ENCODE data around the gene GCNT4. TPM values are rescaled to one million over a fixed set of nuclear protein-coding genes. Genes with fewer than 3 reads are reported as not detected.

Gene GCNT4
- total RNA-seq, 1 donor from 2014 or later, result 0.37 TPM

GRCh38 chr5:75028090-75028489, 24.3 kb downstream of the GCNT4 start:
- intact Hi-C loops (cut with micrococcal nuclease), result no loop called here
- Mint-ChIP-seq H3K36me3 (ENCODE audit: low read depth) (no peaks in the 10 kb centered on the region), H3K9me3 (no peaks in the 10 kb centered on the region), H3K27me3 (ENCODE audit: low read depth) (peaks cover 11% of the 10 kb centered on the region), H3K4me3 (ENCODE audit: low read depth) (no peak overlapping the region), H3K4me1 (ENCODE audit: low read depth) (peaks cover 12% of the 10 kb centered on the region), H3K27ac (no peak overlapping the region)
- no peak for DNase-seq (ENCODE audit: low spot score)

- no peak overlapping the region for H3K27ac Mint-ChIP-seq
- no peaks in the 10 kb centered on the region for H3K36me3 Mint-ChIP-seq (ENCODE audit: low read depth)
- no peaks in the 10 kb centered on the region for H3K9me3 Mint-ChIP-seq
- intact Hi-C loops (cut with micrococcal nuclease), result no loop called here
- H3K27me3 Mint-ChIP-seq (ENCODE audit: low read depth), result peaks cover 11% of the 10 kb centered on the region
- no peak overlapping the region for H3K4me3 Mint-ChIP-seq (ENCODE audit: low read depth)
- no peak for DNase-seq (ENCODE audit: low spot score)
- H3K4me1 Mint-ChIP-seq (ENCODE audit: low read depth), result peaks cover 12% of the 10 kb centered on the region
These were observed 28.8 kb downstream of the GCNT4 start for GRCh38 chr5:75023368-75024159.

GRCh38 chr5:75021800-75022199, 30.6 kb downstream of the GCNT4 start:
- no peak overlapping the region for H3K4me3 Mint-ChIP-seq (ENCODE audit: low read depth)
- no peak for DNase-seq (ENCODE audit: low spot score)
- H3K27ac Mint-ChIP-seq, result no peak overlapping the region
- peaks cover 5% of the 10 kb centered on the region for H3K27me3 Mint-ChIP-seq (ENCODE audit: low read depth)
- peaks cover 8% of the 10 kb centered on the region for H3K4me1 Mint-ChIP-seq (ENCODE audit: low read depth)
- no peaks in the 10 kb centered on the region for H3K9me3 Mint-ChIP-seq
- intact Hi-C loops (cut with micrococcal nuclease), result no loop called here
- no peaks in the 10 kb centered on the region for H3K36me3 Mint-ChIP-seq (ENCODE audit: low read depth)

- no peak overlapping the region for H3K4me3 Mint-ChIP-seq (ENCODE audit: low read depth)
- peaks cover 3% of the 10 kb centered on the region for H3K27me3 Mint-ChIP-seq (ENCODE audit: low read depth)
- DNase-seq (ENCODE audit: low spot score), result no peak
- no peaks in the 10 kb centered on the region for H3K36me3 Mint-ChIP-seq (ENCODE audit: low read depth)
- no peaks in the 10 kb centered on the region for H3K9me3 Mint-ChIP-seq
- peaks cover 8% of the 10 kb centered on the region for H3K4me1 Mint-ChIP-seq (ENCODE audit: low read depth)
- H3K27ac Mint-ChIP-seq, result no peak overlapping the region
- intact Hi-C loops (cut with micrococcal nuclease), result no loop called here
These were observed 31.1 kb downstream of the GCNT4 start for GRCh38 chr5:75021219-75021618.

- no peak for DNase-seq (ENCODE audit: low spot score)
- H3K4me1 Mint-ChIP-seq (ENCODE audit: low read depth), result peaks cover 8% of the 10 kb centered on the region
- H3K27me3 Mint-ChIP-seq (ENCODE audit: low read depth), result no peaks in the 10 kb centered on the region
- H3K36me3 Mint-ChIP-seq (ENCODE audit: low read depth), result no peaks in the 10 kb centered on the region
- intact Hi-C loops (cut with micrococcal nuclease), result no loop called here
- H3K9me3 Mint-ChIP-seq, result no peaks in the 10 kb centered on the region
- no peak overlapping the region for H3K27ac Mint-ChIP-seq
- no peak overlapping the region for H3K4me3 Mint-ChIP-seq (ENCODE audit: low read depth)
These were observed 32.2 kb downstream of the GCNT4 start for GRCh38 chr5:75020016-75020656.

GRCh38 chr5:75018805-75019587, 33.4 kb downstream of the GCNT4 start:
- no peaks in the 10 kb centered on the region for H3K36me3 Mint-ChIP-seq (ENCODE audit: low read depth)
- intact Hi-C loops (cut with micrococcal nuclease), result no loop called here
- DNase-seq (ENCODE audit: low spot score), result no peak
- no peak overlapping the region for H3K4me3 Mint-ChIP-seq (ENCODE audit: low read depth)
- H3K27me3 Mint-ChIP-seq (ENCODE audit: low read depth), result no peaks in the 10 kb centered on the region
- no peak overlapping the region for H3K27ac Mint-ChIP-seq
- H3K4me1 Mint-ChIP-seq (ENCODE audit: low read depth), result peaks cover 6% of the 10 kb centered on the region
- no peaks in the 10 kb centered on the region for H3K9me3 Mint-ChIP-seq

- DNase-seq (ENCODE audit: low spot score), result no peak
- Mint-ChIP-seq H3K9me3 (no peaks in the 10 kb centered on the region), H3K27ac (no peak overlapping the region), H3K4me3 (ENCODE audit: low read depth) (no peak overlapping the region), H3K4me1 (ENCODE audit: low read depth) (no peaks in the 10 kb centered on the region), H3K27me3 (ENCODE audit: low read depth) (no peaks in the 10 kb centered on the region), H3K36me3 (ENCODE audit: low read depth) (no peaks in the 10 kb centered on the region)
- intact Hi-C loops (cut with micrococcal nuclease), result no loop called here
These were observed 34.4 kb downstream of the GCNT4 start for GRCh38 chr5:75017971-75018370.

GRCh38 chr5:75016896-75017295, 35.5 kb downstream of the GCNT4 start:
- H3K36me3 Mint-ChIP-seq (ENCODE audit: low read depth), result no peaks in the 10 kb centered on the region
- no peak overlapping the region for H3K27ac Mint-ChIP-seq
- no peak overlapping the region for H3K4me3 Mint-ChIP-seq (ENCODE audit: low read depth)
- no peaks in the 10 kb centered on the region for H3K9me3 Mint-ChIP-seq
- no peak for DNase-seq (ENCODE audit: low spot score)
- intact Hi-C loops (cut with micrococcal nuclease), result no loop called here
- no peaks in the 10 kb centered on the region for H3K4me1 Mint-ChIP-seq (ENCODE audit: low read depth)
- H3K27me3 Mint-ChIP-seq (ENCODE audit: low read depth), result no peaks in the 10 kb centered on the region

- no peaks in the 10 kb centered on the region for H3K36me3 Mint-ChIP-seq (ENCODE audit: low read depth)
- no peak overlapping the region for H3K4me3 Mint-ChIP-seq (ENCODE audit: low read depth)
- no peaks in the 10 kb centered on the region for H3K27me3 Mint-ChIP-seq (ENCODE audit: low read depth)
- no peaks in the 10 kb centered on the region for H3K4me1 Mint-ChIP-seq (ENCODE audit: low read depth)
- intact Hi-C loops (cut with micrococcal nuclease), result no loop called here
- no peak overlapping the region for H3K27ac Mint-ChIP-seq
- DNase-seq (ENCODE audit: low spot score), result no peak
- H3K9me3 Mint-ChIP-seq, result no peaks in the 10 kb centered on the region
These were observed 39.6 kb downstream of the GCNT4 start for GRCh38 chr5:75012748-75013147.

GRCh38 chr5:75010838-75011237, 41.5 kb downstream of the GCNT4 start:
- H3K9me3 Mint-ChIP-seq, result peaks cover 6% of the 10 kb centered on the region
- intact Hi-C loops (cut with micrococcal nuclease), result no loop called here
- no peaks in the 10 kb centered on the region for H3K4me1 Mint-ChIP-seq (ENCODE audit: low read depth)
- H3K4me3 Mint-ChIP-seq (ENCODE audit: low read depth), result no peak overlapping the region
- DNase-seq (ENCODE audit: low spot score), result no peak
- no peaks in the 10 kb centered on the region for H3K27me3 Mint-ChIP-seq (ENCODE audit: low read depth)
- no peaks in the 10 kb centered on the region for H3K36me3 Mint-ChIP-seq (ENCODE audit: low read depth)
- no peak overlapping the region for H3K27ac Mint-ChIP-seq

- no peak for DNase-seq (ENCODE audit: low spot score)
- peaks cover 11% of the 10 kb centered on the region for H3K9me3 Mint-ChIP-seq
- no peaks in the 10 kb centered on the region for H3K27me3 Mint-ChIP-seq (ENCODE audit: low read depth)
- H3K36me3 Mint-ChIP-seq (ENCODE audit: low read depth), result no peaks in the 10 kb centered on the region
- no peaks in the 10 kb centered on the region for H3K4me1 Mint-ChIP-seq (ENCODE audit: low read depth)
- intact Hi-C loops (cut with micrococcal nuclease), result no loop called here
- H3K27ac Mint-ChIP-seq, result no peak overlapping the region
- no peak overlapping the region for H3K4me3 Mint-ChIP-seq (ENCODE audit: low read depth)
These were observed 42.6 kb downstream of the GCNT4 start for GRCh38 chr5:75009556-75010345.
